Measurements from ENCODE around the gene ANKRD6. TPM values are rescaled to one million over a fixed set of nuclear protein-coding genes. Genes with fewer than 3 reads are reported as not detected.

Gene ANKRD6
- polyA plus RNA-seq, 1 of the 3 experiments (the other 2 are of a cell fraction), result 2.6 TPM

- H3K4me3 ChIP-seq (ENCODE audit: low read depth in 2 of 2, low read length in 1 of 2), result no peak overlapping the region
- no peaks in the 10 kb centered on the region for H3K27me3 ChIP-seq (ENCODE audit: insufficient read depth)
- 92% methylated on average over 12 of the region's 12 CpGs for WGBS (ENCODE audit: low lambda C conversion rate)
- no peak for DNase-seq
- no peak overlapping the region for H2AFZ ChIP-seq (ENCODE audit: low read depth)
- no peaks in the 10 kb centered on the region for H3K4me1 ChIP-seq (ENCODE audit: control insufficient read depth in 1 of 2, insufficient read depth in 2 of 2, low read depth in 1 of 2, low read length in 1 of 2)
- no peaks in the 10 kb centered on the region for H3K9me3 ChIP-seq
- H3K9ac ChIP-seq, result no peak overlapping the region
- no peaks in the 10 kb centered on the region for H3K9me2 ChIP-seq
- no peak overlapping the region for H3K27ac ChIP-seq (ENCODE audit: low read depth in 2 of 2, low read length in 1 of 2)
- no peaks in the 10 kb centered on the region for H3F3A ChIP-seq (replicated peaks; ENCODE audit: insufficient read depth)
- no peak overlapping the region for H3K4me2 ChIP-seq
- TF ChIP-seq EP300 (IDR thresholded peaks at IDR 0.05; ENCODE audit: borderline replicate concordance in 1 of 2, low read depth in 1 of 2, low read length in 1 of 2) (no peak), CTCF (IDR thresholded peaks at IDR 0.05) (0 out of 2 replicates have a peak, but pooled peaks have one; percentile 14), RAD21 (IDR thresholded peaks at IDR 0.05; ENCODE audit: low read length) (no peak), MXI1 (IDR thresholded peaks at IDR 0.05; ENCODE audit: low read depth, low read length) (no peak), FOXM1 (IDR thresholded peaks at IDR 0.05; ENCODE audit: low read depth) (no peak), TCF12 (IDR thresholded peaks at IDR 0.05) (no peak)
- H4K20me1 ChIP-seq (ENCODE audit: insufficient read depth), result no peaks in the 10 kb centered on the region
- H3K36me3 ChIP-seq (replicated peaks in 1 of 2; ENCODE audit: control insufficient read depth in 1 of 2, insufficient read depth in 2 of 2, low read length in 1 of 2), result no peaks in the 10 kb centered on the region
- ChIA-PET POLR2A (interaction anchor here (0.5 kb wide), 1 partner anchor 464 kb away, joined by 4 read pairs; no protein-coding TSS in a partner anchor), CTCF (interaction anchor here (1.6 kb wide), 1 partner anchor 180 kb away, joined by 5 read pairs; no protein-coding TSS in a partner anchor)
- H3K79me2 ChIP-seq (ENCODE audit: insufficient read depth), result no peaks in the 10 kb centered on the region
Observed at GRCh38 chr6:89612121-89612520, 179.2 kb downstream of the ANKRD6 start.

GRCh38 chr6:89613790-89614189 lies 180.8 kb downstream of the ANKRD6 start:
- 91% methylated on average over 5 of the region's 5 CpGs for WGBS (ENCODE audit: low lambda C conversion rate)
- CTCF ChIA-PET, result interaction anchor here (1.1 to 1.6 kb wide), 2 partner anchors 182 to 246 kb away, joined by 4 to 5 read pairs; no protein-coding TSS in a partner anchor
- TF ChIP-seq CHD2 (IDR thresholded peaks at IDR 0.05; ENCODE audit: low read length, partially characterized antibody) (no peak), USF2 (IDR thresholded peaks at IDR 0.05; ENCODE audit: borderline replicate concordance, low read depth, low read length) (no peak), EP300 (IDR thresholded peaks at IDR 0.05; ENCODE audit: borderline replicate concordance in 1 of 2, low read depth in 1 of 2, low read length in 1 of 2) (no peak), MXI1 (IDR thresholded peaks at IDR 0.05; ENCODE audit: low read depth, low read length) (no peak), PBX3 (IDR thresholded peaks at IDR 0.05) (no peak), RFX5 (IDR thresholded peaks at IDR 0.05; ENCODE audit: low read length) (no peak), FOXM1 (IDR thresholded peaks at IDR 0.05; ENCODE audit: low read depth) (no peak), ELF1 (IDR thresholded peaks at IDR 0.05) (no peak), SMC3 (IDR thresholded peaks at IDR 0.05; ENCODE audit: low read depth, low read length) (no peak), TAF1 (IDR thresholded peaks at IDR 0.05; ENCODE audit: borderline replicate concordance, low read depth, low read length) (no peak), MAX (IDR thresholded peaks at IDR 0.05; ENCODE audit: low read depth) (no peak), NFIC (IDR thresholded peaks at IDR 0.05; ENCODE audit: borderline replicate concordance) (no peak), FOXJ3 (CRISPR knock-in tag; IDR thresholded peaks at IDR 0.05) (no peak), USF1 (IDR thresholded peaks at IDR 0.05; ENCODE audit: borderline replicate concordance, low read depth) (no peak), CTCF (IDR thresholded peaks at IDR 0.05) (no peak), ZBTB33 (IDR thresholded peaks at IDR 0.05; ENCODE audit: borderline replicate concordance, low read depth) (no peak)

More at GRCh38 chr6:89613790-89614189, 180.8 kb downstream of the ANKRD6 start:
- H3K4me3 ChIP-seq (ENCODE audit: low read depth in 2 of 2, low read length in 1 of 2), result no peak overlapping the region
- no peak overlapping the region for H3K27ac ChIP-seq (ENCODE audit: low read depth in 2 of 2, low read length in 1 of 2)
- H3K36me3 ChIP-seq (replicated peaks in 1 of 2; ENCODE audit: control insufficient read depth in 1 of 2, insufficient read depth in 2 of 2, low read length in 1 of 2), result no peaks in the 10 kb centered on the region
- H4K20me1 ChIP-seq (ENCODE audit: insufficient read depth), result no peaks in the 10 kb centered on the region
- no peak overlapping the region for H3K4me2 ChIP-seq
- H3K79me2 ChIP-seq (ENCODE audit: insufficient read depth), result no peaks in the 10 kb centered on the region
- no peaks in the 10 kb centered on the region for H3K9me2 ChIP-seq
- no peaks in the 10 kb centered on the region for H3F3A ChIP-seq (replicated peaks; ENCODE audit: insufficient read depth)
- H3K9ac ChIP-seq, result no peak overlapping the region
- no peaks in the 10 kb centered on the region for H3K27me3 ChIP-seq (ENCODE audit: insufficient read depth)
- DNase-seq, result no peak
- no peak overlapping the region for H2AFZ ChIP-seq (ENCODE audit: low read depth)
- POLR2A ChIA-PET, result no interaction called here
- no peaks in the 10 kb centered on the region for H3K9me3 ChIP-seq
- H3K4me1 ChIP-seq (ENCODE audit: control insufficient read depth in 1 of 2, insufficient read depth in 2 of 2, low read depth in 1 of 2, low read length in 1 of 2), result no peaks in the 10 kb centered on the region
